ENCODE measurements around the gene MIA. TPM values are rescaled to one million over a fixed set of nuclear protein-coding genes. Genes with fewer than 3 reads are reported as not detected.

Gene MIA
- polyA plus RNA-seq, 3 donors, result 0.19 to 3.5 (median 1.4) TPM

GRCh38 chr19:40798683-40799557, 23.6 kb downstream of the MIA start, which contains the start of gene EGLN2:
TSS of gene EGLN2 (plus strand) at chr19:40799191. CDS start at chr19:40800573, 1,382 bp downstream.
- peak; percentile 97 to 100 (median 100) for DNase-seq (ENCODE audit: extremely low read depth in 1 of 11, low read depth in 9 of 11, low spot score in 4 of 11)

- no peak for DNase-seq (ENCODE audit: extremely low read depth in 1 of 11, low read depth in 9 of 11, low spot score in 4 of 11)
These were observed 24.4 kb downstream of the MIA start for GRCh38 chr19:40799558-40800338.

- no peak for DNase-seq (ENCODE audit: extremely low read depth in 1 of 11, low read depth in 9 of 11, low spot score in 4 of 11)
These were observed 25.1 kb downstream of the MIA start for GRCh38 chr19:40800339-40800996.

- no peak for DNase-seq (ENCODE audit: extremely low read depth in 1 of 11, low read depth in 9 of 11, low spot score in 4 of 11)
These were observed 25.7 kb downstream of the MIA start for GRCh38 chr19:40800997-40801377.

GRCh38 chr19:40801426-40802299, 26.3 kb downstream of the MIA start:
- no peak for DNase-seq (ENCODE audit: extremely low read depth in 1 of 11, low read depth in 9 of 11, low spot score in 4 of 11)

- no peak for DNase-seq (ENCODE audit: extremely low read depth in 1 of 11, low read depth in 9 of 11, low spot score in 4 of 11)
These were observed 27.2 kb downstream of the MIA start for GRCh38 chr19:40802300-40803169.

GRCh38 chr19:40803170-40803856, 28.0 kb downstream of the MIA start:
- DNase-seq (ENCODE audit: extremely low read depth in 1 of 11, low read depth in 9 of 11, low spot score in 4 of 11), result no peak

GRCh38 chr19:40803857-40804782, 28.8 kb downstream of the MIA start:
- no peak for DNase-seq (ENCODE audit: extremely low read depth in 1 of 11, low read depth in 9 of 11, low spot score in 4 of 11)

- DNase-seq (ENCODE audit: extremely low read depth in 1 of 11, low read depth in 9 of 11, low spot score in 4 of 11), result no peak
These were observed 29.5 kb downstream of the MIA start for GRCh38 chr19:40804783-40805242.

- DNase-seq (ENCODE audit: extremely low read depth in 1 of 11, low read depth in 9 of 11, low spot score in 4 of 11), result no peak
These were observed 30.0 kb downstream of the MIA start for GRCh38 chr19:40805258-40805868.

GRCh38 chr19:40806423-40807146, 31.3 kb downstream of the MIA start:
- DNase-seq (ENCODE audit: extremely low read depth in 1 of 11, low read depth in 9 of 11, low spot score in 4 of 11), result peak; percentile 73 to 96 (median 91)

- DNase-seq (ENCODE audit: extremely low read depth in 1 of 11, low read depth in 9 of 11, low spot score in 4 of 11), result no peak
These were observed 32.1 kb downstream of the MIA start for GRCh38 chr19:40807147-40808020.

GRCh38 chr19:40808021-40808325, 32.7 kb downstream of the MIA start:
- no peak for DNase-seq (ENCODE audit: extremely low read depth in 1 of 11, low read depth in 9 of 11, low spot score in 4 of 11)

GRCh38 chr19:40808497-40808896, 33.2 kb downstream of the MIA start:
- DNase-seq (ENCODE audit: extremely low read depth in 1 of 11, low read depth in 9 of 11, low spot score in 4 of 11), result no peak
